ENCODE results near the gene PGA3.
"Not testable (repeated sequence)": the region's sequence is repeated elsewhere in the genome, so short reads cannot be mapped to it uniquely, and the experiment has no call there.

The PGA3 gene

DNA sequence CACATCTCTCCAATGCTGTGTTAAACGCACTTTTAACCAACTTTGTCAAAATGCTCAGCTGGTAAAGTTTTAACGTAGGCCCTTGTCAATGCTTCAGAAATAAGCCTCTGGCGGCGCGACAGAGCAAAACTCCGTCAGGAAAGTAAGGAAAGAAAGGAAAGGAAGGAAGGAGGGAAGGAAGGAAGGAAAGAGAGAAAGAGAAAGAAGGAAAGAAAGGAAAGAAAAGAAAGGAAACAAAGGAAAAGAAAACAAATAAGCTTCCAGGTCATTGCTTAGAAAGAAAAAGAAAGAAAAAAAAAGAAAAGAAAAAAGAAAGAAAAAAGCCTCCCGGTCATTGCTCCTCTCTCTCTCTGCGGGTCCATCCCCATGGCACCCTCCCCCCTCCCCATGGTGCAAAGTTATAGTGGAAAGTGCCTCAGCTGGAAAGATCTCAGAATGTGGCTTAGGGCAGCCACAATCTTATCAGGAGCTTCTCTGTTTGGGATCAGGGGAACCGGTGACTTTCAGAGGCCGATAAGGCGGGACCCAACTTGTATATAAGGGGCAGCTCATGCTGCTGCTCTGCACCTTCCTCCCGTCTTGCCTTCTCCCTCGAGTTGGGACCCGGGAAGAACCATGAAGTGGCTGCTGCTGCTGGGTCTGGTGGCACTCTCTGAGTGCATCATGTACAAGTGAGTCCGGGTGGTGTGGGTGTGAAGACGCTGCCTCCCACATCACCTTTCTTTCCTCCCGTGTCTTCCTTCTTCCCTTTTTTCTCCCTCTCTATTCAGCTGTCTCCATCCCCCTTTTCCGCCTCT lies at the start of gene PGA3:
TSS of gene PGA3 (plus strand) at position 566 of the 797 bp plus-strand sequence. CDS start at position 616, 50 bp downstream.
- H3K36me3 Mint-ChIP-seq (ENCODE audit: low read depth); H3K4me1 Mint-ChIP-seq (ENCODE audit: low read depth); H3K4me3 Mint-ChIP-seq; H3K9me3 Mint-ChIP-seq; H3K27ac Mint-ChIP-seq; DNase-seq: not testable (repeated sequence)
- peaks cover 23% of the 10 kb centered on the region for H3K27me3 Mint-ChIP-seq

DNA sequence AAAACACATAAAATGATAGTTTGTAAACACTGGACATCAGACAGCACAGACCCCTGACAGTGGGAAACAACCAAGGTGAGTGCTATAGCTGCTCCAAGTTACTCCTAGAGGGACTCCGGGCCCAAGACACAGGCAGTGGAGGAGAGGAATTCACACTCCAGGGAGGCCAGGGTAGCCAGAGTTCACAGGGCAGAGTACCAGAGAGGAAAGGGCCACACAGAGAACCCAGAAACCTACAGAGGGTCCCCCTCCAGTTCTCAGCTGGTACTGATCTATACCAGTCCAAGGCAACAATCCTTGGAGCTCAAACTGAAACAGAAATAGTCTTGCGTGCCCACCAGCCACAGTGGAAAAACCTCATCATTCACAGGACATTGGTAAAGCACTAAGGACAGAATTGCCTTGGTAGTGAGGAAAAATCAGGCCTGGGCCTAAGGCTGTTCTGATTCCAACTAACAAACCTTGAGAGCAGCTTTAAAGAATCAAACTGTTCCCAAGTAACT lies 49.7 kb upstream of the PGA3 start:
- no peaks in the 10 kb centered on the region for H3K27me3 Mint-ChIP-seq
- peaks cover 35% of the 10 kb centered on the region for H3K36me3 Mint-ChIP-seq (ENCODE audit: low read depth)
- H3K27ac Mint-ChIP-seq: no peak overlapping the region
- peaks cover 22% of the 10 kb centered on the region for H3K4me1 Mint-ChIP-seq (ENCODE audit: low read depth)
- DNase-seq: no peak
- peaks cover 11% of the 10 kb centered on the region for H3K9me3 Mint-ChIP-seq
- no peak overlapping the region for H3K4me3 Mint-ChIP-seq

GRCh38 chr11:61154528-61154927 lies 48.8 kb upstream of the PGA3 start:
- H3K9me3 Mint-ChIP-seq: peaks cover 11% of the 10 kb centered on the region
- H3K27me3 Mint-ChIP-seq: no peaks in the 10 kb centered on the region
- peaks cover 35% of the 10 kb centered on the region for H3K36me3 Mint-ChIP-seq (ENCODE audit: low read depth)
- no peak overlapping the region for H3K4me3 Mint-ChIP-seq
- H3K4me1 Mint-ChIP-seq (ENCODE audit: low read depth): peaks cover 29% of the 10 kb centered on the region
- DNase-seq: no peak
- no peak overlapping the region for H3K27ac Mint-ChIP-seq

- H3K27ac Mint-ChIP-seq: no peak overlapping the region
- peaks cover 35% of the 10 kb centered on the region for H3K36me3 Mint-ChIP-seq (ENCODE audit: low read depth)
- H3K4me1 Mint-ChIP-seq (ENCODE audit: low read depth): peaks cover 35% of the 10 kb centered on the region
Observed at GRCh38 chr11:61155312-61155711, 48.0 kb upstream of the PGA3 start.

GRCh38 chr11:61155741-61156140 lies 47.6 kb upstream of the PGA3 start:
- Mint-ChIP-seq H3K27ac (no peak overlapping the region), H3K27me3 (no peaks in the 10 kb centered on the region), H3K9me3 (peaks cover 11% of the 10 kb centered on the region), H3K4me1 (ENCODE audit: low read depth) (peaks cover 39% of the 10 kb centered on the region), H3K4me3 (no peak overlapping the region), H3K36me3 (ENCODE audit: low read depth) (peaks cover 35% of the 10 kb centered on the region)
- no peak for DNase-seq

More at GRCh38 chr11:61155312-61155711, 48.0 kb upstream of the PGA3 start:
- no peak overlapping the region for H3K4me3 Mint-ChIP-seq
- H3K27me3 Mint-ChIP-seq: no peaks in the 10 kb centered on the region
- no peak for DNase-seq
- H3K9me3 Mint-ChIP-seq: peaks cover 11% of the 10 kb centered on the region

- peaks cover 53% of the 10 kb centered on the region for H3K4me1 Mint-ChIP-seq (ENCODE audit: low read depth)
- peak overlapping the region; percentile 42 for H3K27ac Mint-ChIP-seq
- no peaks in the 10 kb centered on the region for H3K27me3 Mint-ChIP-seq
- peaks cover 37% of the 10 kb centered on the region for H3K36me3 Mint-ChIP-seq (ENCODE audit: low read depth)
- DNase-seq: no peak
- H3K9me3 Mint-ChIP-seq: peaks cover 11% of the 10 kb centered on the region
- H3K4me3 Mint-ChIP-seq: no peak overlapping the region
Observed at GRCh38 chr11:61157743-61158142, 45.6 kb upstream of the PGA3 start.

GRCh38 chr11:61158691-61159381 lies 44.5 kb upstream of the PGA3 start:
- no peaks in the 10 kb centered on the region for H3K27me3 Mint-ChIP-seq
- H3K9me3 Mint-ChIP-seq: peaks cover 11% of the 10 kb centered on the region
- peaks cover 35% of the 10 kb centered on the region for H3K36me3 Mint-ChIP-seq (ENCODE audit: low read depth)
- peak overlapping the region; percentile 28 for H3K27ac Mint-ChIP-seq
- peaks cover 51% of the 10 kb centered on the region for H3K4me1 Mint-ChIP-seq (ENCODE audit: low read depth)
- no peak overlapping the region for H3K4me3 Mint-ChIP-seq
- DNase-seq: no peak

DNA sequence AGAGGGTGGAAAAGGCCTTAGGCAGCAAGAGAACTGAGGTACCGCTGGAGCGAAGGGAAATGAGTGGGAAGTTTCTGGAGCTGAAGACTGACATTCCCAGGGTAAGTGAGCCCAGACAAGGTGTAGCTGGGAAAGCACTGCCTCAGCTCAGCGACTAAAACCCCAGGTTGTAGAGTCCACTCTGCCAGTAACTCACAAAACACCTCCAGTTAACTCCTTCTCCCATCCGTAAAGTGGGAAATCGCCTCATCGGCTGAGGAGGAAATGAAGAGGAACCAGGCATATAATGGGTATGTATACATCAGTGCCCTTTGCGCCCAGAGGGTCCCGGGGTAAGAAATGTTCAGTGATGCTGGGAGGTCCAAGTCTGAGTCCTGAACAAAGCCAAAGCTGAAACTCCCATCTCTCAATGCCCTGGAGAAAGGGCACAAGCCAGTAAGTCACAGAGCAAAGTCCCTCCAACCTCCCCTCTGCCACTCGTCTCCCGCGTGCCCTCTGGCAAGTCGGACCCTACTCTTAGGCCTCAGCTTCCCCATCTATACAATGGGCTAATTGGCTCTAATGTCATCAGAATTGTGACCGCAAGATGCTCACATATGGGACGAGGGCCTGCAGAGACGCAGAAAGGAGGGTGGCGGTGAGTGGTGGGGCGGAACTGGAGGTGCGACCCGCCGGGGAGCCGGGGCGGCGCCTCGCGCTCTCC lies 42.7 kb upstream of the PGA3 start:
- H3K4me1 Mint-ChIP-seq (ENCODE audit: low read depth): peaks cover 64% of the 10 kb centered on the region
- peaks cover 2% of the 10 kb centered on the region for H3K9me3 Mint-ChIP-seq
- H3K27ac Mint-ChIP-seq: peak overlapping the region; percentile 90
- peaks cover 17% of the 10 kb centered on the region for H3K36me3 Mint-ChIP-seq (ENCODE audit: low read depth)
- H3K27me3 Mint-ChIP-seq: no peaks in the 10 kb centered on the region
- no peak for DNase-seq
- peak overlapping the region; percentile 83 for H3K4me3 Mint-ChIP-seq

DNA sequence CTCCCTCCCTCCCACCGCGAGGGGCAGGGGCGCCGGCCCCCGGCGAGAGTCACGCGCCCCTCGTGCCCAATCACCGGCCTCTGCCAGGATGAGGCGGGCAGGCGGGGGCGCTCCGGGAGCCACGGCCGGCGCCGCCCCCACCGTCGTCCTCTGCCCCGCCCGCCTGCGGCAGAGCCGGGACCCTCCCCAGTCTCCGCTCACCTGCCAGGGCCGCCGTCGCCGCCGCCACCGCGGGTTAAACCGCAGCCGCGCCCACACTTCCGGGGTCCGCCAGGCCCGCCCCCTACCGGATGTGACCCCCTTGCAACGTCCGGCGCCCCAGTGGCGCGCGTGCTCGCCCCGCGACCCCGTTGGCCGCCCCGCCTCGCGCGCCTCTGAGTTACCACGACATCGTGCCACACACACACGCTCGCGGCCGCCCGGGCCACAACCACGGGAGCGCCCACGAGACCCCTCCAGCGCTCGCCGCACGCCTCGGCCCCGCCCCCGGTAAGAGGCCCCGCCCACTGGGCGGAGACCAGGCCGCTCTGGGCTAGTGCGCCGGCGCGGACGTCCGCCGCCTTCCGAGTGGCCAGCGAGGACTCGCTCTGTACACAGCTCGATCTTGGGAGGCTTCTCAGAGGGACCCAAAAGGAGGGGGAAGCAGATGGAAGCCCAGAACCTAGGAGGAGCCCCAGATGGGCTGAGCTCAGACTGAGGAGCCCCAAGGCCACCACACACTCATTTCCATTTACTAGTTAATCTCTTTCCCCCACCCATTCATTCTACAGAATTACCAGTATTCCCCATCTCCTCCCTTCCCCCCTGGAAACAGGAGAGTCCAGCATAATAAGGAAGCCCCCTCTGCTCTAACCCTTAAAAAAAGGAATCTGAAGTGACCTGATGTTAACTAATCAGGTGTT lies 41.9 kb upstream of the PGA3 start, which contains the start of gene VPS37C:
TSS of gene VPS37C (minus strand) at position 237 of the 902 bp plus-strand sequence. CDS start 22,597 bp downstream, outside the sequence.
- Mint-ChIP-seq H3K27ac (peak within 1 kb of the TSS; percentile 96), H3K4me1 (ENCODE audit: low read depth) (peaks cover 64% of the 10 kb centered on the region), H3K27me3 (no peaks in the 10 kb centered on the region), H3K4me3 (peak within 1 kb of the TSS; percentile 87), H3K9me3 (peaks cover 2% of the 10 kb centered on the region), H3K36me3 (ENCODE audit: low read depth) (peaks cover 13% of the 10 kb centered on the region)
- peak; percentile 97 for DNase-seq

- DNase-seq: no peak
- no peaks in the 10 kb centered on the region for H3K27me3 Mint-ChIP-seq
- peaks cover 9% of the 10 kb centered on the region for H3K36me3 Mint-ChIP-seq (ENCODE audit: low read depth)
- H3K27ac Mint-ChIP-seq: peak overlapping the region; percentile 96
- peak overlapping the region; percentile 87 for H3K4me3 Mint-ChIP-seq
- H3K4me1 Mint-ChIP-seq (ENCODE audit: low read depth): peaks cover 65% of the 10 kb centered on the region
- H3K9me3 Mint-ChIP-seq: no peaks in the 10 kb centered on the region
Observed at GRCh38 chr11:61162092-61162941, 41.0 kb upstream of the PGA3 start.

DNA sequence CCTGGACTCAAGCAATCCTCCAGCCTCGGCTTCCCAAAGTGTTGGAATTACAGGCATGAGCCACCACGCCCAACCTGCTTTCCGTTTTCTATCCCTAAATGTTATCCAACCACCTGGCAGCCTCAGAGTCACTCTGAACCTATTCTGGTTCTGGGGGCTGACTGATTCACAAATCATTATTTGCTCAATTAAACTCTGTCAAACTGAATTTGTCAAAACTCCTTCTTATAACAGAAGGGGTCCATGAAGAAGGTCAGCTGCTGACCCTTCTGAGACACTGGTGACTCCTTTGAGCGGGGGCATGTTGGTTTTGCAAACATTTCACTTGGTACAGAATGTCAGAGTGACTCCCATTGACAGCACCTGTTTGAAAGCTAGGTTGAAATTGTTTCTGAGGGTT lies 40.3 kb upstream of the PGA3 start:
- Mint-ChIP-seq H3K4me3 (no peak overlapping the region), H3K27me3 (no peaks in the 10 kb centered on the region), H3K9me3 (no peaks in the 10 kb centered on the region), H3K27ac (no peak overlapping the region), H3K4me1 (ENCODE audit: low read depth) (peaks cover 67% of the 10 kb centered on the region), H3K36me3 (ENCODE audit: low read depth) (peaks cover 3% of the 10 kb centered on the region)
- no peak for DNase-seq

- Mint-ChIP-seq H3K9me3 (no peaks in the 10 kb centered on the region), H3K36me3 (ENCODE audit: low read depth) (peaks cover 3% of the 10 kb centered on the region), H3K4me3 (peak overlapping the region; percentile 59), H3K27me3 (no peaks in the 10 kb centered on the region), H3K4me1 (ENCODE audit: low read depth) (peaks cover 68% of the 10 kb centered on the region), H3K27ac (peak overlapping the region; percentile 91)
- DNase-seq: no peak
Observed at GRCh38 chr11:61163714-61164605, 39.4 kb upstream of the PGA3 start.
